ENCODE data around the gene TFF3. TPM values are rescaled to one million over a fixed set of nuclear protein-coding genes. Genes with fewer than 3 reads are reported as not detected.

TFF3 gene
- polyA plus RNA-seq, 1 donor from 2014 or later, result not detected

DNA sequence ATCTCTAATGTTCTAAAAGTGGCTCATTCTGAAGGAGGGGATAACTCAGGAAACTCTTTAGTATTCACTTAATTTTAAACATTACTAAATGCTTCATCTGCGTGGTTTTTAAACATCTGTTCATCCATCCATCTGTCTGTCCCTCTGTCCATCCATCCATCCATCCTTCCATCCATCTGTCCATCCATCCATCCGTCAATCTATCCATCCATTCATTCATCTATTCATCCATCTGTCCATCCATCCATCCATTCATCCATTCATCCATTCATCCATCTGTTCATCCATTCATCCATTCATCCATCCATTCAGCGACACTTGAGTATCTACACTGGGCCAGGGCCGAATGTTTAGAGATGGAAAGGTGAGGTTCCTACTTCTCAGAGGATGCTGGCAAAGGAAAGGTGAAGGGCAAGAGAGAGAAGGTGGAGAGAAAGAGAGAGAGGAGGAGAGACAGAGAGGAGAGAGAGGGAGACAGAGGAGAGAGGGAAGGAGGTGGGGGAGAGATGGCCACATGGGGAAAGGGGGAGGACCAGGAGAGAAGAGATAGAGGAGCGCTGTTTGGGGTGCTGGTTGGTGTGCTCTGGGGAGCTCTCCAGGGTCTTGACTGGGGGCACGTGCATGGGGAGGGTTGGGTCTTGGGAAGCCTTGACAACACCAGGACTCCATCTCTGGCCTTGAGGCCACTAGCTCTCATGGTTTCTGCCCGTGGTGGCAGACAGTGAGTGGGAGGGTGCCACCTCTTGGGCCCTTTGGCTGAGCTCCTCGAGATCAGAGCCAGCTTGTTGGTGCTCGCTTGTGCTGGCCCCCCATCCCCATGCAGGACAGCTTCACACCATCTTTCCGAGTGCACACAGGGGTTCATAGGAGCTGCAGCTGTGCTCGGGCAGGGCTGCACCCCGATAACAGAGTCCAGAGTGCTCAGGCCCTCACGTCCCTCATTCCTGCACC is 50.7 kb downstream of the TFF3 start:
- Histone ChIP-seq H3K9me2 (ENCODE audit: insufficient read depth, low read length) (no peaks in the 10 kb centered on the region), H3K4me2 (ENCODE audit: low read length) (no peak overlapping the region), H3K9ac (ENCODE audit: low read length) (no peak overlapping the region), H3K27ac (ENCODE audit: low read length) (no peak overlapping the region), H3K27me3 (ENCODE audit: insufficient read depth, low read depth, low read length) (no peaks in the 10 kb centered on the region), H3K9me3 (ENCODE audit: low read length) (no peaks in the 10 kb centered on the region), H3K4me3 (ENCODE audit: low read length) (no peak overlapping the region), H3F3A (ENCODE audit: insufficient read depth, low read length, poor library complexity, severe bottlenecking) (no peaks in the 10 kb centered on the region), H4K20me1 (ENCODE audit: insufficient read depth) (no peaks in the 10 kb centered on the region), H2AFZ (ENCODE audit: low read depth, low read length) (no peak overlapping the region), H3K79me2 (replicated peaks; ENCODE audit: insufficient read depth, low read length) (no peaks in the 10 kb centered on the region), H3K36me3 (ENCODE audit: insufficient read depth, low read length) (no peaks in the 10 kb centered on the region)
- TF ChIP-seq RAD21 (conservative IDR thresholded peaks at IDR 0.05), result no peak
- no peak for TF ChIP-seq EP300 (conservative IDR thresholded peaks at IDR 0.05; ENCODE audit: poor library complexity, severe bottlenecking)
- no peak for TF ChIP-seq SMC3 (conservative IDR thresholded peaks at IDR 0.05; ENCODE audit: poor library complexity)
- no peak for TF ChIP-seq POLR2AphosphoS5 (IDR thresholded peaks at IDR 0.05)

- Histone ChIP-seq H3K9me3 (ENCODE audit: low read length) (no peaks in the 10 kb centered on the region), H3K4me3 (ENCODE audit: low read length) (no peak overlapping the region), H2AFZ (ENCODE audit: low read depth, low read length) (no peak overlapping the region), H3K36me3 (ENCODE audit: insufficient read depth, low read length) (no peaks in the 10 kb centered on the region), H3K79me2 (replicated peaks; ENCODE audit: insufficient read depth, low read length) (no peaks in the 10 kb centered on the region), H3K9ac (ENCODE audit: low read length) (no peak overlapping the region), H3K27ac (ENCODE audit: low read length) (no peak overlapping the region), H3K9me2 (ENCODE audit: insufficient read depth, low read length) (no peaks in the 10 kb centered on the region), H4K20me1 (ENCODE audit: insufficient read depth) (no peaks in the 10 kb centered on the region), H3K27me3 (ENCODE audit: insufficient read depth, low read depth, low read length) (no peaks in the 10 kb centered on the region), H3F3A (ENCODE audit: insufficient read depth, low read length, poor library complexity, severe bottlenecking) (no peaks in the 10 kb centered on the region), H3K4me2 (ENCODE audit: low read length) (no peak overlapping the region)
- TF ChIP-seq SMC3 (conservative IDR thresholded peaks at IDR 0.05; ENCODE audit: poor library complexity) (no peak), EP300 (conservative IDR thresholded peaks at IDR 0.05; ENCODE audit: poor library complexity, severe bottlenecking) (no peak), MXI1 (conservative IDR thresholded peaks at IDR 0.05; ENCODE audit: poor library complexity, severe bottlenecking) (no peak), CTCF (IDR thresholded peaks at IDR 0.05; ENCODE audit: poor library complexity, severe bottlenecking) (no peak), POLR2AphosphoS5 (IDR thresholded peaks at IDR 0.05) (no peak), TAF1 (IDR thresholded peaks at IDR 0.05; ENCODE audit: low read depth) (no peak), EZH2 (IDR thresholded peaks at IDR 0.05; ENCODE audit: borderline replicate concordance, insufficient read depth, low read length, poor library complexity, severe bottlenecking) (no peak), RAD21 (conservative IDR thresholded peaks at IDR 0.05) (no peak)
- TF ChIP-seq, protein P1, sequence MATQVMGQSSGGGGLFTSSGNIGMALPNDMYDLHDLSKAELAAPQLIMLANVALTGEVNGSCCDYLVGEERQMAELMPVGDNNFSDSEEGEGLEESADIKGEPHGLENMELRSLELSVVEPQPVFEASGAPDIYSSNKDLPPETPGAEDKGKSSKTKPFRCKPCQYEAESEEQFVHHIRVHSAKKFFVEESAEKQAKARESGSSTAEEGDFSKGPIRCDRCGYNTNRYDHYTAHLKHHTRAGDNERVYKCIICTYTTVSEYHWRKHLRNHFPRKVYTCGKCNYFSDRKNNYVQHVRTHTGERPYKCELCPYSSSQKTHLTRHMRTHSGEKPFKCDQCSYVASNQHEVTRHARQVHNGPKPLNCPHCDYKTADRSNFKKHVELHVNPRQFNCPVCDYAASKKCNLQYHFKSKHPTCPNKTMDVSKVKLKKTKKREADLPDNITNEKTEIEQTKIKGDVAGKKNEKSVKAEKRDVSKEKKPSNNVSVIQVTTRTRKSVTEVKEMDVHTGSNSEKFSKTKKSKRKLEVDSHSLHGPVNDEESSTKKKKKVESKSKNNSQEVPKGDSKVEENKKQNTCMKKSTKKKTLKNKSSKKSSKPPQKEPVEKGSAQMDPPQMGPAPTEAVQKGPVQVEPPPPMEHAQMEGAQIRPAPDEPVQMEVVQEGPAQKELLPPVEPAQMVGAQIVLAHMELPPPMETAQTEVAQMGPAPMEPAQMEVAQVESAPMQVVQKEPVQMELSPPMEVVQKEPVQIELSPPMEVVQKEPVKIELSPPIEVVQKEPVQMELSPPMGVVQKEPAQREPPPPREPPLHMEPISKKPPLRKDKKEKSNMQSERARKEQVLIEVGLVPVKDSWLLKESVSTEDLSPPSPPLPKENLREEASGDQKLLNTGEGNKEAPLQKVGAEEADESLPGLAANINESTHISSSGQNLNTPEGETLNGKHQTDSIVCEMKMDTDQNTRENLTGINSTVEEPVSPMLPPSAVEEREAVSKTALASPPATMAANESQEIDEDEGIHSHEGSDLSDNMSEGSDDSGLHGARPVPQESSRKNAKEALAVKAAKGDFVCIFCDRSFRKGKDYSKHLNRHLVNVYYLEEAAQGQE (IDR thresholded peaks at IDR 0.05; ENCODE audit: borderline replicate concordance), result no peak
Observed at GRCh38 chr21:42263591-42264131, 51.5 kb downstream of the TFF3 start.

All from neural cell (in vitro differentiated cells).